GM18861 (cell line): ENCODE data around the gene CST8.
A peak's percentile ranks its signal among the peaks of the same experiment; 100 is the strongest.
"Not testable (repeated sequence)": the region's sequence is repeated elsewhere in the genome, so short reads cannot be mapped to it uniquely, and the experiment has no call there.

Experiments
- ATAC-seq: cut with Tn5 transposase; IDR thresholded peaks from one replicate; pipeline ENCODE4 v1.9.1; 2021; ENCODE audit not compliant: unreplicated experiment

CST8 gene, protein sequence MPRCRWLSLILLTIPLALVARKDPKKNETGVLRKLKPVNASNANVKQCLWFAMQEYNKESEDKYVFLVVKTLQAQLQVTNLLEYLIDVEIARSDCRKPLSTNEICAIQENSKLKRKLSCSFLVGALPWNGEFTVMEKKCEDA

DNA sequence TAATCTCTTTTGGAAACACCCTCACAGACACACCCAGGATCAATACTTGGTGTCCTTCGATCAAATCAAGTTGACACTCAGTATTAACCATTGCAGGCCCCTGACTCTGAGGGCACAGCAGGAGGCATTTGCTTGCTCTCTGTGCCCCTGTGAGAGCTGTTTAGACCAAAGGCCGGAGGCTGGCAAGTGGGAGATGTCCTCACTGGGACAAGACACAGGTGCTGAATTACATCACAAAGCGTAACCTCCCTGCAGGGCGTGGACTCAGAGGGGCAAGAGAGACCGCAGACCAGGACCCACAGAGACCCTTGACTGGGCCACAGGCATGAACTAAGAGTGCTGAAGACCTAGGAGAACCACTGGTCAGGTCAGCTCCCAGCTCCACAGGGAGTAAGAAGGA lies at the start of gene CST8:
Gene CST8 (plus strand): TSS at position 301 of the 400 bp plus-strand sequence. CDS start 551 bp downstream, outside the sequence.
- ATAC-seq: no peak

DNA sequence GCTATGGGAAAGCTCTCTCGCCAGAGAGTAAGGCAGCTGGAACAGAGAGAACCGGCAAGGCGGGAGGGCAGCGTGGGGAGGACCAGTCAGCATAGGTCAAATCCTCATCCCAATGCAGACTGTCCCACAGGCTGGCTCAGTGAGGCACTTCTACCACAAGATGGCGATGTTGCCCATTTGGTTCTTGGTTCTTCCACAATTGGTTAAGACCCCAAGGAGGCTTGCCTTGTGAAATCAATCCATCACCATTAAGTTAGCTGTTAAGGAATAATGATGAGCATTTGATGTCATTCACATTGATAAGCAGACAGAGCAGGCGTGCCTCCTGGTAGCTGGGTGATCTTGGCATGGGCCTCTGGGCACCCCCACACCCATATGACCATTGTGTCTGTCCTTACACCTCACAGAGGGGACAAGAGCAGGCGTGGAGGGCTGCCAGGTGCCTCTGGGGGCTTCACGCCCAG lies 49.0 kb upstream of the CST8 start:
- ATAC-seq: peak; percentile 76

DNA sequence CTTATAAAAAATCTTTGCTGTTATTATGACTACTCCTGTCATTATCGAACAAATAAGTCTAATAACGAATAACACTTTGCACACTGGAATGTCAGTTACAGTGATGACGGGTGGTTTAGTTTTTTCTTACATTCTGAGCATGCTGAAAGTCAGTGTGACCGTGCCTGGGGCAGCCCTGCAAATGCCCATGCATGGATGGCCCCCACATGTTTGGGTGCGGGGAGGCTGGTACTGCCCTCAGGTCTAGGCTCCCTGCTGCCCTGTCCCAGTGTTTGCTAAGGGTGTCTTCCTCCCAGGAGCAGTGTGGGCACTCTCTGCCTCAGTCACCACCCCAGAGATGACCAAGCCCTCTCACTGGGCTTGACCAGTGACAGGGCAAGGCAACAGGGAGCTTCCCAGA lies 48.5 kb upstream of the CST8 start:
- no peak for ATAC-seq

DNA sequence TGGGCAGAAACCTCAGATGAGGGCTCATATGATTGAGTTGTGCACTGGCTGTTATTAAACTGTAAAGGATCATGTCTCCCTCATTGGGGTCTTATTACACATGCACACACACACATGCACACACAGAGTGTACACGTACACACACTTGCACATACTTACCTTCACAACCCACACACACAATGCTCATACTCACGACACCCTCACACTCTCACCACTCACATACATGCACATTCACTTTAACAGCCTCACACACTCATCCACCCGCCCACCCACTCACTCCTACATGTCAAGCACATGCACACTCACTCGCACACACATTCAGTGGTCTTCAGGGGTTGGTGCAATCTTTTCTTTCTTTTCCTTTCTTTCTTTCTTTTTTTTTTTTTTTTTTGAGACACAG lies 46.1 kb upstream of the CST8 start:
- ATAC-seq: no peak

DNA sequence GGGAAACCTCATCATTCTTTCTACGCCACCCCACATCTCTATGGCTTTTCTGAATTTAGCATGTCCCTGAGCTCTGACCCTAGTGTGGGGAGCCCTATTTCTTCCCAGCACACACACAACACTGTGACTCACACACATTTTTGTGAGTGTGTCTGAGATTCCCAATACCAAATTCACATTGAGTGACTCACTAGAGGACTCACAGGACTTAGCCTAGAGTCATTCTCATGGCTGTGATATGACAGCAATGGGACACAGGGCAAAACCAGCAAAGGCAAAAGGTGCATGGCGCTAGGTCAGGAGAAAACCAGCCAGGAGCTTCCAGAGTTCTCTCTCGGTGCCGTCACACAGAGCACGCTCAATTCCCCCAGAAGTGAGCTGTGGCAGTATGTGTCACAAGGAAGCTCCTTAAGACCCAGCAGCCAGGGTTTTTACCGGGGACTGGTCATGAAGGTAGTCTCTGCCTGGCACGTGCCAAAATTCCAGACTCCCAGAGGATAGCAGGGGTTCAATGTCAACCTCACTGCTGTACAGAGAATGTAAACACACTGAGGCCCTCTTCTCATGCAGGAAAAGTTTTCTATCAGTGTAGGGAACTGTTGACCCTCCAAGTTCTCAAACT lies 45.2 kb upstream of the CST8 start:
- ATAC-seq: no peak

DNA sequence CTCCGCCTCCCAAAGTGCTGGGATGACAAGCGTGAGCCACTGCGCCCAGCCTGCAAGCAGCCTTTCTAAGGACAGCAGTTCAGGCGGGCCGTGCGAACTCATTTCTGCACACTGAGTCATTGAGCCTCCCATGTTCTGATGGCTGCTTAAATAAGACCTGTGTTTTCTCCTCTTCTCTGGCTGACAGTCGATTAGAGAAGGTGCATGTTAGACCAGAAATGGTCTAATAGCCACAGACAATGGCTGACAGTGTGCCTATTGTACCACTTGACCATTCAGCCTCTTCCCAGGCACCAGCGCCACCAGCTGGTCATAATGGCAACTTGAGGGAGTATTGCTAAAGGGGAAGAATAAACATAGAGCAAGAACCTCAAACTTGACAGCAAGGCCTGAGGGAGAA lies 44.4 kb upstream of the CST8 start:
- peak; percentile 60 for ATAC-seq

DNA sequence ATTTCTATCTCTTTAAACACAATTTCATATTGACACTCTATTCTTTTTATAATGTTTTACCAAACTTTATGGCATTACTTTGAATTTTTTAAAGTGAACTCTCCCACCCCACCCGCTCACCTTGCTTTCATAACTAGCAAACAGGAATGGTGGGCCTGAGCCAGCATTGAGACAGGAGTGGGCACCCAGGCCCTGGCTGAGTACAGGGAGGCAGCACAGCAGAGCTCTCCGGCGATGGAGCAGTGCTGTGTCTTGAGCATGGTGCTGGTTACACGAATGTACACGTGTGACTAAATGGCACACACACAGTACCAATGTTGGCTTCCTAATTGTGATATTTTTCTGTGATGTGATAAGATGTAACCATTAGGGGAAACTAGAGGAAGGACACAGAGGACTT lies 42.8 kb upstream of the CST8 start:
- no peak for ATAC-seq

DNA sequence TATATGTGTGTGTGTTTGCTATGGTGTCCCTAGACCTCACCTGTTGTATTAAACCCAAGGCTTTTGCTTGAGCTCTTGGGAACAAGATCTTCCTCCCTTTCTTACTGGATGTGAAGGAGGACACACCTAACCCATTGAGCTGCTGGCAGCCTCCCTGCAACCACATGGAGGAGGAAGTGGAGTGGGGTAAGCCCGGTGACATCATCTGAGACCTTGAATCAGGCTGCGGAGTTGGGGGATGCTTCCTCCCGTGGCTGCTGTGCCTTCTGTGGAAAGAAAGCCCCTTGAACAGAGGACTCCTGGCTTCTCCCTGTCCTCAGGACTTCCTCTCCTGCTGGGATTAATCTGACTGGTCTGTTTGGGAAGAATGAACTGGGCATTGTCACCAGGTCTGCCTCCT lies 41.5 kb upstream of the CST8 start:
- no peak for ATAC-seq

DNA sequence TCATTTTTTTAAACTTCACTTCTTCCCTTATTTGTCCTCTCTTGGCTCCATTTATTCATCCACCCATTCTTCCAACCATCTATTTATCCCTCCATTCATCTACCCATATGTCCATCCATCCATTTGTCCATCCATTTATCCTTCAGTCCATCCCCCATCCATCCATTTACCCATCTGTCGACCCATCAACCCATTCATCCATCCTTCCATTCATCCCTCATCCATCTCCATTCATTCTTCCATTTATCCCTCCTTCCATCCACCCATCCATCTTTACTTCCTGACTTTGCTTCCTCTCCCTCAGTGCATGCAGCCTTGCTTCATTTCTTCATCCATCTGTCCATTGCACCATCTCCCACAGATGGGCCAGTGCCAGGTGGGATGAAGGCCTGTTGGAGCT lies 40.0 kb upstream of the CST8 start:
- no peak for ATAC-seq

DNA sequence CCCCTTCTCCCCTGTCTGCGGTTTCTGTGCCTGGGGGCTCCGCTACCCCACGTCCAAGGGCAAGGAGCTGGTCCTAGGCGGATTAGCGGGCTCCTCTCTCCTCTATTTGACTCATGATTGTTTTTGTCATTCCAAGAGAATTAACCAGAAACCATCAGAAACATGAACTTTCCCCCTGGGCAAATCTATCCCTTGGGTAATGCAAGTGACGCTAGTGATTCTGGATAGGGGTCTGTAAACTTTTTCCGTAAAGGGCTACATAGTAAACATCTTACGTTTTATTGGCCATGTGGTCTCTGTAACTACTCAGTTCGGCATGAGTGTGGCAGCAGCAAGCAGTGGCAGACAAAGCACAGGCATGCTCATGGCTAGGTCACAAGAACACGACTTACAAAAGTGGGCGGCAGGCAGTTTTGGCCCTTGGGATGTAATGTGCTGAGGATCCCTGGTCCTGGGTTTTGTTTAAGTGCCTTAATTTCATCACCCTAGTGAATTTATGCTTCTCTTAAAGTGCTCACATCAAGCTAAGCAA lies 38.9 kb upstream of the CST8 start:
- ATAC-seq: no peak

DNA sequence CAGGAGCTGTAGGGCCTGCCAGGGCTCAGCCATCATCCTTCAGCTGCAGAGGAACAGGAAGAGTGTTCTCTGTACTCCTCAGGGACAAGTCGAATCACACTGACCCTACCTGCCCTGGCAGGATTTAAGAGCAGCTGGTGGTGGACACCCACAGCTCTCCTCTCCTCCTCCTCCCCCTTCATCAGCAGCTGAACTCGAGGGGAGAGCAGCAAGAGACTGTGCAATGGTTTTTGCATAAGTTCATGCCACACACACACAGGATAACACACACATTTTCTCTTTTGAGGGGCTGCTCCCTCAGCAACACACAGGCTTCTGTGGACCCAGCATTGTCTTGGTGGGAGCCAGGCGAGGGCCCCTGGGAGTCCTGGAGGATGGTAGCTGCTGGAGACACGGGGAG lies 38.1 kb upstream of the CST8 start, which contains the start of gene CST11:
Gene CST11 (minus strand): TSS at position 101 of the 400 bp plus-strand sequence. CDS start 65 bp downstream, at position 36.
- no peak for ATAC-seq

DNA sequence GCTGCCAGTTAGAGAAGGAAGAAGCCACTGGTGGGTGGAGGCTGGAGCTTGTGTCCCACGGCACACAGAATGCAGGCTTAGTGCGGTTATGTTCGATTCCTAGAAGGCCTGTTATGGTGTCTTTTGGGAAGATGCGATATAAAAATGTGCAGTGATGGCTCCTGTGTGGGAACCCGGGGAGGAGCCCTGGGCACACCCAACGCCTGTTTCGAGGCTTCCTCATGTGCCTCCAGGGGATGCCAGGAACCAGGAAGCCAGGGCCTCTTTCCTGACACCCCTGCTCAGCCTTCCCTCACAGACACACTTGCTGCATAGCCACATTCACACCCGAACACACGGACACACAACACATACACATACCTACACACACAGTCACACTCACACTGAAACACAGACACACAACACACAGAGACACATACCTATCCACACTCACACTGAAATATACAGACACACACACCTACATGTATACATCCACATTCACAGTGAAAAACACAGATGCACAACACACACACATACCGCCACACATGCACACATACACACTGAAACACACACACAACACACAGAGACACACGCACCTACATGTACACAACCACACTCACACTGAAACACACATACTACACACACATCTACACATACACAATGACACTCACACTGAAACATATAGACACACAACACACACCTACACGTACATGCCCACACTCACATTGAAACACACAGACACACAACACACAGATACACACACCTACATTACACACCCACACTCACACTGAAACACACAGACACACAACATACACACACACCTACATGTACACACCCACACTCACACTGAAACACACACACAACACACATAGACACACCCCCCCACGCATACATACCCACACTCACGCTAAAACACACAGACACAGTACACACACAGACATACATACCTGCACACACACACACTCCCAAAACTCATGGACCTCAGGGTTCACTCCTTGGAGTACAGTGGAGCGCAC lies 37.1 kb upstream of the CST8 start:
- no peak for ATAC-seq

DNA sequence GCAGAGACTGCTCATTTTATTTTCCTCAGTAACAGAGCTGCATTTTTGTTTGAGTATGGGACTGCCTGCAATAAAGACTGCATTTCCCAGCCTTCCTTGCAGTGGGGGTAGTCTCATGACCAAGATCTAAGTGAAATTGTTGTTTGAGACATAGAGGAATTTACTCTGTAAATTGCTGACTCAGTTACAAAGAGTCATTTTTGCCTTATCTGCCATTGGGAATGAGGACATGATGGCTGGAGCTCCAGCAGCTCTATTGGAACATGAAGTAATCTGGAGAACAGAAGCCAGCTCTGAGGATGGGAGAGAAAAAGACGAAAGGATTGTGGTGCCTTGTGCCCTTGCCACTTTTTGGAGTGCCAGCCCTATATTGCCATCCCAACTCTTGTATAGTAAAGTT lies 36.1 kb upstream of the CST8 start:
- no peak for ATAC-seq

DNA sequence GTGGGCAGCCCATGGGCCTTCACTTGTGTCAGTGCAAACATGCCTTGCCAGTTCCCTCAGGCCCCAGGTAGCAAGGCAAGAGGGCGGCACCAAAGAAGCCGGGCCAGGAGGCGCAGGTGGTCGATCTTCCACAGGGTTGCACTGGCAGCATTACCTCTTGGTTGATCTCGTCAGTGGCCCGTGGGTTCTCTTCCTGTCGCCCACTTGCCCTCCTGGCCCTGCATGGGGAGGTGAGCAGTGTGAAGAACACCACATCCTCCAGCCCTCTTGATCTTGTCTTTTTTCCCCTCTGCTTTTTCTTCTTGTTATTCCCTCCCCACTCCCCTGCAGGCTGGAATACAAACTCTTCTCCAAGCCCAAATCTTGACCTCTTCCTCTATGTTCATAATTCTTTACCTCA lies 35.3 kb upstream of the CST8 start:
- no peak for ATAC-seq

DNA sequence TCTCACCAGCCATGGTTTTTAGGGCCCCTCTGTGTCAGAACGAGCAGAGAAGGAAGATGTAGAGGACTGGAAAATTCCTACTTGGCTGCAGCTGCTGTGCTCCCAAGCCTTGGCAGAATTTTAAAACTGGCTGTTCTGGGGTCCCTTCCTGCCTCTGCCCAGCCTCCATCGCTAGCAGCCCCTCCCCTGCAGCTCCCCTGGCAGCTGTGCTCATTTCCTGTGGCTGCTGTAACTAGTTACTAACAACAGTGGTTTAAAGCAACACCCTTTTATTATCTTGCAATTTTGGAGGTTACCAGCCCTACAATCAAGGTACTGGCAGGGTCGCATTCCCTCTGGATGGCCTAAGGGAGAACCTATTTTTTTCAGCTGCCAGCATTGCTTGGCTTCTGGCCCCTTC lies 34.5 kb upstream of the CST8 start:
- ATAC-seq: no peak

DNA sequence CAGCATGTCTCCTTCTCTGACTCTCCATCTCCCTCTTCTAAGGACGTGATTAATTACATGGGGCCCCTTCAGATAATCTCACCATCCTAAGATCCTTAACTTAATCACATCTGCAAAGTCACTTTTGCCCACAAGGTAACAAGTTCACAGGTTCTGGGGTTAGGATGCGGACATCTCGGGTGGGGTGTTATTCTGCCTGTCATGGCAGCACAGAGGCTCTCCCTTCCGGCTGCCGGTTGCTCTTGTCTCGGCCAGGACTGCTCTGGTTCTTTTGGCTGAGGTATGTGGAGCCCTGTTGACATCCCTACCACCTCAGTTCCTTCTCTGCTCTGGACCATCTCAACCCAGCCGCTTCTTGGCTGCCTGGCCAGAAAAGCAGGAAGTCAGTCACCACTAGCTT lies 34.0 kb upstream of the CST8 start:
- ATAC-seq: no peak

DNA sequence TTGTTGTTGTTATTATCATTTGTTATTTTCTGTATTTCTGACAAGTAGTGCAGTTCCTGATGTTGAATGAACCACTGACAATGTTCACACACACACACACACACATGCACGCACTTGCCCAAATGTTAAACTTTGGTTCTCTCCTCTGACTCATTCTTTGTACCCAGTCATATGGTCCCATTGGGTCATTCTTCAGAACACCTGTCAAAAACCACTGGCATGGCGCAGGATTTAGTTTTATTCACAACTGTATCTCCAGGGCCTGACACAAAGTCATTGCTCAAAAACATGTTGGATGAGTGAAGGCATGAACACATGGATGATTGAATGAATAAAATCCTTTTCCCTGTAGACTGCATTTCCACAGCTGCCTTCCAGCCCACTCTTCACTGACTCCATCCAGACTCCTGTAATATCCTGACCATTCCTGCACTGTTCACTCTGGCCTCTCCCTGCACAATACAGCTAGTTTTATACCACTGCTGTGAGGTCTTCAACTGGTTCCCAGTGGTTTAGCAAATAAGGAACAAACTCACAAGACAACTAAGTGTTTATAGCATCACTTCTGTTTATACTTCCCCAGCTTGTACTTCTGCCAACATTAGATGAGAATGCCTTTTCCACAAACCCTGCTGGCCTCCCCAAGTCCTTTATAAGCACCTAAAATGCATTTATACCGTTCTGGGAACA lies 31.3 kb upstream of the CST8 start:
- ATAC-seq: no peak

DNA sequence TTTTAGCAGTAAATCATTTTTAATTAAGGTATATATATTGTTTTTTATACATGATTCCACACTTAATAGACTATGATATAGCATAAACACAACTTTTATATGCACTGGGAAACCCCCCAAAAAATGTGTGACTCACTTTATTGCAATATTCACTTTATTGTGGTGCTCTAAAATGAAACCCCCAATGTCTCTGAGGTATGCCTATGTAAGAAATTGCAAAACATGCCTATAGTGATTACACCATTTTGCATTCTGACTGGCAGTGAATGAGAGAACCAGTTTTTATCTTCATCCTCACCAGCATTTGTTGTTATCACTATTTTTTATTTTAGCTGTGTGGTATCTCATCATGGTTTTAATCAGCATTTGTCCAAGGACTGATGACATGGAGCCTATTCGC lies 29.7 kb upstream of the CST8 start:
- no peak for ATAC-seq

DNA sequence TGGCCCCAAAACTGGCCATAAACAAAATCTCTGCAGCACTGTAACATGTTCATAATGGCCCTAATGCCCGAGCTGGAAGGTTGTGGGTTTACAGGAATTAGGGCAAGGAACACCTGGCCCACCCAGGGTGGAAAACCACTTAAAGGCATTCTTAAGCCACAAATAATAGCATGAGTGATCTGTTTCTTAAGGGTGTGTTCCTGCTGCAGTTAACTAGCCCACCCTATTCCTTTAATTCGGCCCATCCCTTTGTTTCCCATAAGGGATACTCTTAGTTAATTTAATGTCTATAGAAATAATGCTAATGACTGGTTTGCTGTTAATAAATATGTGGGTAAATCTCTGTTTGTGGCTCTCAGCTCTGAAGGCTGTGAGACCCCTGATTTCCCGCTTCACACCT lies 24.0 kb upstream of the CST8 start:
- not testable (repeated sequence) for ATAC-seq

DNA sequence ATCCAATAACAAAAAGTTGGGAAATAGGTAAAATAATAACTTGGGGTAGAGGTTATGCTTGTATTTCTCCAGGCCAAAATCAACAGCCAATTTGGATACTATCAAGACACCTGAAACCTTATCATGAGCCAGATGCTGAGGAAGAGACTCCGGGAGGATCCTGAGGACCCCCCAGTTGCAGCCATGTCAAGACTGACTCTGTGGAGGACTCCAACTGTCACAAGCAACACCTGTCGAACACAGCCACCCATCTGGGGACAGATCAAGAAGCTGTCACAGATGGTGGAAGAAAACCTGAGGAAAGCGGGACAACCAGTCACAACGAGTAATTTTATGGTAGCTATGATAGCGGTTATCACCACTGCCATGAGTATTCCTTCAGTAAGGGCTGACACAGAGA lies 18.6 kb upstream of the CST8 start:
- ATAC-seq: not testable (repeated sequence)

DNA sequence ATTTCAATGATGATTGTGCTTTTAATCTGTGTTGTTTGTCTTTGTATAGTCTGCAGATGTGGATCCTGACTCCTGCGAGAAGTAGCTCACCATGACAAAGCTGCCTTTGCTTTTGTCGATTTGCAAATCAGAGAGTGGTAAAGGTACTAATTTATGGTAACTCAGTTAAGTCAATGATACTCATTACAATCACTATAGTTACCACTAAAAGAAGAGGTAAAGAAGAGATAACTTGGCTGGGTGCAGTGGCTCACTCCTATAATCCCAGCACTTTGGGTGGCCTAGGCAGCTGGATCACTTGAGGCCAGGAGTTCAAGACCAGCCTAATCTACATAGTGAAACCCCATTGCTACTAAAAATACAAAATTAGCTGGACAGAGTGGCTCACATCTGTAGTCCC lies 17.6 kb upstream of the CST8 start:
- not testable (repeated sequence) for ATAC-seq
